ENCODE results near the gene MLST8. TPM values are rescaled to one million over a fixed set of nuclear protein-coding genes. Genes with fewer than 3 reads are reported as not detected.

MLST8 gene
- polyA plus RNA-seq, 1 donor (not counting 4 experiments of a cell fraction or from before 2014, with no cell fraction given): 35.7 TPM

GRCh38 chr16:2235234-2235651 is 30.0 kb downstream of the MLST8 start:
- H3K4me1 ChIP-seq (ENCODE audit: control insufficient read depth, extremely low read depth, insufficient read depth, low read length): peaks cover 11% of the 10 kb centered on the region
- no peak for FAIRE-seq
- no peak overlapping the region for H3K9ac ChIP-seq (ENCODE audit: control insufficient read depth, extremely low read depth, insufficient read depth, low read length)
- no peak overlapping the region for H2AFZ ChIP-seq (ENCODE audit: control insufficient read depth, low read length)
- H3K36me3 ChIP-seq (ENCODE audit: control insufficient read depth in 2 of 2, extremely low read depth in 1 of 2, insufficient read depth in 2 of 2, low read length in 2 of 2): peaks cover 21 to 37% of the 10 kb centered on the region in 2 experiments
- H3K27ac ChIP-seq (ENCODE audit: control insufficient read depth, insufficient read depth, low read length): no peak overlapping the region
- no peak for DNase-seq (ENCODE audit: low read depth, low spot score)
- TF ChIP-seq CTCF (optimal IDR thresholded peaks at IDR 0.05 in 1 of 3, IDR thresholded peaks at IDR 0.05 in 1 of 3, conservative IDR thresholded peaks at IDR 0.05 in 1 of 3; ENCODE audit: extremely low read depth in 1 of 3, insufficient read depth in 2 of 3, low read length in 3 of 3) (no peak), EZH2 (IDR thresholded peaks at IDR 0.05; ENCODE audit: low read length) (no peak)
- H4K20me1 ChIP-seq (ENCODE audit: control insufficient read depth, extremely low read depth, insufficient read depth, low read length): peaks cover 10% of the 10 kb centered on the region
- H3K27me3 ChIP-seq (ENCODE audit: control insufficient read depth, extremely low read depth, insufficient read depth, low read length): peaks cover 32% of the 10 kb centered on the region
- H3K9me1 ChIP-seq (ENCODE audit: control insufficient read depth, extremely low read depth, insufficient read depth, low read length): peaks cover 3% of the 10 kb centered on the region
- no peak overlapping the region for H3K4me2 ChIP-seq (ENCODE audit: control insufficient read depth, extremely low read depth, insufficient read depth, low read depth, low read length)
- H3K9me3 ChIP-seq (ENCODE audit: control insufficient read depth, low read depth, low read length): no peaks in the 10 kb centered on the region
- H3K79me2 ChIP-seq (ENCODE audit: control insufficient read depth, insufficient read depth, low read length): no peaks in the 10 kb centered on the region
- dilution Hi-C loops (cut with MboI; ENCODE audit: extremely low pct_ligation_motif_present, low sequenced_read_pairs): no loop called here
- no peak overlapping the region for H3K4me3 ChIP-seq (ENCODE audit: control insufficient read depth in 2 of 3, extremely low read depth in 1 of 3, insufficient read depth in 2 of 3, low read depth in 1 of 3, low read length in 3 of 3)

GRCh38 chr16:2235695-2236336 is 30.6 kb downstream of the MLST8 start:
- no peak overlapping the region for H3K9ac ChIP-seq (ENCODE audit: control insufficient read depth, extremely low read depth, insufficient read depth, low read length)
- FAIRE-seq (no peak), DNase-seq (ENCODE audit: low read depth, low spot score) (no peak)
- peaks cover 32% of the 10 kb centered on the region for H3K27me3 ChIP-seq (ENCODE audit: control insufficient read depth, extremely low read depth, insufficient read depth, low read length)
- peaks cover 21 to 35% of the 10 kb centered on the region in 2 experiments for H3K36me3 ChIP-seq (ENCODE audit: control insufficient read depth in 2 of 2, extremely low read depth in 1 of 2, insufficient read depth in 2 of 2, low read length in 2 of 2)
- peaks cover 3% of the 10 kb centered on the region for H3K9me1 ChIP-seq (ENCODE audit: control insufficient read depth, extremely low read depth, insufficient read depth, low read length)
- no peak overlapping the region for H3K4me2 ChIP-seq (ENCODE audit: control insufficient read depth, extremely low read depth, insufficient read depth, low read depth, low read length)
- no peaks in the 10 kb centered on the region for H3K79me2 ChIP-seq (ENCODE audit: control insufficient read depth, insufficient read depth, low read length)
- peaks cover 10% of the 10 kb centered on the region for H4K20me1 ChIP-seq (ENCODE audit: control insufficient read depth, extremely low read depth, insufficient read depth, low read length)
- dilution Hi-C loops (cut with MboI; ENCODE audit: extremely low pct_ligation_motif_present, low sequenced_read_pairs): no loop called here
- no peak for TF ChIP-seq EZH2 (IDR thresholded peaks at IDR 0.05; ENCODE audit: low read length)
- TF ChIP-seq CTCF (optimal IDR thresholded peaks at IDR 0.05 in 1 of 3, IDR thresholded peaks at IDR 0.05 in 1 of 3, conservative IDR thresholded peaks at IDR 0.05 in 1 of 3; ENCODE audit: extremely low read depth in 1 of 3, insufficient read depth in 2 of 3, low read length in 3 of 3): no peak
- no peak overlapping the region for H3K27ac ChIP-seq (ENCODE audit: control insufficient read depth, insufficient read depth, low read length)
- peaks cover 8% of the 10 kb centered on the region for H3K4me1 ChIP-seq (ENCODE audit: control insufficient read depth, extremely low read depth, insufficient read depth, low read length)
- no peaks in the 10 kb centered on the region for H3K9me3 ChIP-seq (ENCODE audit: control insufficient read depth, low read depth, low read length)
- no peak overlapping the region for H2AFZ ChIP-seq (ENCODE audit: control insufficient read depth, low read length)
- no peak overlapping the region for H3K4me3 ChIP-seq (ENCODE audit: control insufficient read depth in 2 of 3, extremely low read depth in 1 of 3, insufficient read depth in 2 of 3, low read depth in 1 of 3, low read length in 3 of 3)

Data from keratinocyte (primary cell).